DMS153 (cell line): ENCODE measurements around the gene SOX5.

Experiments used
- DNase-seq: peaks from one replicate; lab custom pipeline; 2025; lab: John Stamatoyannopoulos, UW

The SOX5 gene

GRCh38 chr12:23482571-23482970 is 466.9 kb downstream of the SOX5 start:
- DNase-seq: no peak
